ENCODE measurements around the gene CYBA. TPM values are rescaled to one million over a fixed set of nuclear protein-coding genes. Genes with fewer than 3 reads are reported as not detected.
A peak's percentile ranks its signal among the peaks of the same experiment; 100 is the strongest.

The CYBA gene
- total RNA-seq, 1 donor: 250 TPM

- DNase-seq (ENCODE audit: insufficient read length, low spot score, missing footprints): no peak
- no peak overlapping the region for H3K4me3 ChIP-seq (ENCODE audit: insufficient read depth, low read length)
- no peak overlapping the region for H3K27ac ChIP-seq (ENCODE audit: low read depth, low read length)
- H4K20me1 ChIP-seq (ENCODE audit: insufficient read depth, low read length): peaks cover 13% of the 10 kb centered on the region
- no peaks in the 10 kb centered on the region for H3K27me3 ChIP-seq (ENCODE audit: insufficient read depth, low read length)
- no peak overlapping the region for H2AFZ ChIP-seq (ENCODE audit: low read length)
- H3K79me2 ChIP-seq (ENCODE audit: insufficient read depth, low read length): peaks cover 3% of the 10 kb centered on the region
- no peaks in the 10 kb centered on the region for H3K36me3 ChIP-seq (ENCODE audit: insufficient read depth, low read length)
- no peaks in the 10 kb centered on the region for H3K9me3 ChIP-seq (ENCODE audit: low read depth, low read length)
- peaks cover 10% of the 10 kb centered on the region for H3K4me1 ChIP-seq (ENCODE audit: insufficient read depth, low read length)
- no peak overlapping the region for H3K4me2 ChIP-seq (ENCODE audit: insufficient read depth, low read length)
- no peak for TF ChIP-seq CTCF (IDR thresholded peaks at IDR 0.05; ENCODE audit: extremely low read depth, low read depth, low read length)
Measured at GRCh38 chr16:88646345-88647034, 4.4 kb downstream of the CYBA start.

- DNase-seq (ENCODE audit: insufficient read length, low spot score, missing footprints): peak; percentile 88
- no peak overlapping the region for H3K4me3 ChIP-seq (ENCODE audit: insufficient read depth, low read length)
- no peak overlapping the region for H3K4me2 ChIP-seq (ENCODE audit: insufficient read depth, low read length)
- peaks cover 5% of the 10 kb centered on the region for H3K4me1 ChIP-seq (ENCODE audit: insufficient read depth, low read length)
- peaks cover 3% of the 10 kb centered on the region for H3K79me2 ChIP-seq (ENCODE audit: insufficient read depth, low read length)
- no peak overlapping the region for H2AFZ ChIP-seq (ENCODE audit: low read length)
- H3K9me3 ChIP-seq (ENCODE audit: low read depth, low read length): no peaks in the 10 kb centered on the region
- TF ChIP-seq CTCF (IDR thresholded peaks at IDR 0.05; ENCODE audit: extremely low read depth, low read depth, low read length): no peak
- peaks cover 13% of the 10 kb centered on the region for H4K20me1 ChIP-seq (ENCODE audit: insufficient read depth, low read length)
- H3K36me3 ChIP-seq (ENCODE audit: insufficient read depth, low read length): no peaks in the 10 kb centered on the region
- peaks cover 2% of the 10 kb centered on the region for H3K27me3 ChIP-seq (ENCODE audit: insufficient read depth, low read length)
- H3K27ac ChIP-seq (ENCODE audit: low read depth, low read length): no peak overlapping the region
Measured at GRCh38 chr16:88645941-88646340, 4.9 kb downstream of the CYBA start.

GRCh38 chr16:88645455-88645854, 5.4 kb downstream of the CYBA start:
- peaks cover 3% of the 10 kb centered on the region for H3K79me2 ChIP-seq (ENCODE audit: insufficient read depth, low read length)
- H3K36me3 ChIP-seq (ENCODE audit: insufficient read depth, low read length): no peaks in the 10 kb centered on the region
- peaks cover 5% of the 10 kb centered on the region for H3K4me1 ChIP-seq (ENCODE audit: insufficient read depth, low read length)
- H2AFZ ChIP-seq (ENCODE audit: low read length): no peak overlapping the region
- H3K27ac ChIP-seq (ENCODE audit: low read depth, low read length): no peak overlapping the region
- no peak for DNase-seq (ENCODE audit: insufficient read length, low spot score, missing footprints)
- TF ChIP-seq CTCF (IDR thresholded peaks at IDR 0.05; ENCODE audit: extremely low read depth, low read depth, low read length): no peak
- H3K9me3 ChIP-seq (ENCODE audit: low read depth, low read length): no peaks in the 10 kb centered on the region
- H4K20me1 ChIP-seq (ENCODE audit: insufficient read depth, low read length): peaks cover 13% of the 10 kb centered on the region
- no peak overlapping the region for H3K4me2 ChIP-seq (ENCODE audit: insufficient read depth, low read length)
- H3K4me3 ChIP-seq (ENCODE audit: insufficient read depth, low read length): no peak overlapping the region
- H3K27me3 ChIP-seq (ENCODE audit: insufficient read depth, low read length): peaks cover 7% of the 10 kb centered on the region

GRCh38 chr16:88643644-88643932, 7.3 kb downstream of the CYBA start:
- H3K4me3 ChIP-seq (ENCODE audit: insufficient read depth, low read length): no peak overlapping the region
- peaks cover 4% of the 10 kb centered on the region for H4K20me1 ChIP-seq (ENCODE audit: insufficient read depth, low read length)
- H3K27me3 ChIP-seq (ENCODE audit: insufficient read depth, low read length): peaks cover 26% of the 10 kb centered on the region
- H3K36me3 ChIP-seq (ENCODE audit: insufficient read depth, low read length): no peaks in the 10 kb centered on the region
- H3K4me1 ChIP-seq (ENCODE audit: insufficient read depth, low read length): no peaks in the 10 kb centered on the region
- H3K4me2 ChIP-seq (ENCODE audit: insufficient read depth, low read length): no peak overlapping the region
- no peaks in the 10 kb centered on the region for H3K79me2 ChIP-seq (ENCODE audit: insufficient read depth, low read length)
- no peak for TF ChIP-seq CTCF (IDR thresholded peaks at IDR 0.05; ENCODE audit: extremely low read depth, low read depth, low read length)
- no peak for DNase-seq (ENCODE audit: insufficient read length, low spot score, missing footprints)
- H2AFZ ChIP-seq (ENCODE audit: low read length): no peak overlapping the region
- H3K27ac ChIP-seq (ENCODE audit: low read depth, low read length): no peak overlapping the region
- no peaks in the 10 kb centered on the region for H3K9me3 ChIP-seq (ENCODE audit: low read depth, low read length)

All from osteoblast (primary cell).